Measurements from ENCODE around the gene MPZL1. TPM values are rescaled to one million over a fixed set of nuclear protein-coding genes. Genes with fewer than 3 reads are reported as not detected.

Gene MPZL1
- polyA plus RNA-seq, 3 donors: 23.1 to 63.6 (median 61.8) TPM

GRCh38 chr1:167689567-167689920, 32.2 kb upstream of the MPZL1 start:
- H3K36me3 ChIP-seq (replicated peaks in 1 of 2; ENCODE audit: control insufficient read depth in 1 of 2, insufficient read depth in 2 of 2, low read length in 2 of 2): peaks cover 91 to 99% of the 10 kb centered on the region in 2 donors
- Mint-ChIP-seq H3K36me3 (peaks cover 70 to 80% of the 10 kb centered on the region in 2 donors), H3K4me3 (no peak overlapping the region), H3K27me3 (ENCODE audit: low read depth in 3 of 3) (no peaks in the 10 kb centered on the region), H3K4me1 (peaks cover 31% of the 10 kb centered on the region), H3K9me3 (no peaks in the 10 kb centered on the region), H3K27ac (peak overlapping the region; percentile 1 to 84 (median 55))
- no peak for TF ChIP-seq CTCF (IDR thresholded peaks at IDR 0.05)
- H3K4me1 ChIP-seq (ENCODE audit: control insufficient read depth in 1 of 2, insufficient read depth in 2 of 2, low read length in 2 of 2): peaks cover 14 to 22% of the 10 kb centered on the region in 2 donors
- H3K4me2 ChIP-seq (replicated peaks; ENCODE audit: extremely low read depth, low read length, poor library complexity, severe bottlenecking): no peak overlapping the region
- 90% methylated on average over 2 of the region's 5 CpGs for WGBS (ENCODE audit: insufficient coverage)
- no peaks in the 10 kb centered on the region for H3K9me3 ChIP-seq (replicated peaks in 1 of 2; ENCODE audit: control insufficient read depth in 1 of 2, insufficient read depth in 1 of 2, low read length in 2 of 2)
- H3K4me3 ChIP-seq (replicated peaks in 1 of 3; ENCODE audit: low read depth in 2 of 3, low read length in 3 of 3): no peak overlapping the region
- peak overlapping the region in 1 of 2 donors; percentile 73 for H3K27ac ChIP-seq (ENCODE audit: low read depth in 1 of 2, low read length in 2 of 2)
- no peaks in the 10 kb centered on the region for H3K27me3 ChIP-seq (ENCODE audit: control insufficient read depth in 2 of 2, insufficient read depth in 2 of 2, low read length in 2 of 2)
- no peak overlapping the region for H2AFZ ChIP-seq (ENCODE audit: insufficient read depth, low read depth, low read length, poor library complexity, severe bottlenecking)
- peak in 1 of 3 donors; percentile 71 for DNase-seq
- intact Hi-C loops (cut with micrococcal nuclease): loop anchor here (5.0 to 10.0 kb wide), 4 partner anchors 87 to 285 kb away; partner anchors contain the start of gene CREG1 (in 1 of the 2)
- H3K9ac ChIP-seq (ENCODE audit: insufficient read depth, low read length, poor library complexity, severe bottlenecking): no peak overlapping the region
- peaks cover 100% of the 10 kb centered on the region for H4K20me1 ChIP-seq (ENCODE audit: insufficient read depth, low read length)
- peaks cover 91% of the 10 kb centered on the region for H3K79me2 ChIP-seq (ENCODE audit: insufficient read depth, low read length)

GRCh38 chr1:167690053-167690452, 31.7 kb upstream of the MPZL1 start:
- no peak for DNase-seq
- Histone ChIP-seq H3K79me2 (ENCODE audit: insufficient read depth, low read length) (peaks cover 95% of the 10 kb centered on the region), H3K4me1 (ENCODE audit: control insufficient read depth in 1 of 2, insufficient read depth in 2 of 2, low read length in 2 of 2) (peaks cover 14 to 26% of the 10 kb centered on the region in 2 donors), H3K4me3 (replicated peaks in 1 of 3; ENCODE audit: low read depth in 2 of 3, low read length in 3 of 3) (no peak overlapping the region), H3K9ac (ENCODE audit: insufficient read depth, low read length, poor library complexity, severe bottlenecking) (no peak overlapping the region), H4K20me1 (ENCODE audit: insufficient read depth, low read length) (peaks cover 100% of the 10 kb centered on the region), H3K4me2 (replicated peaks; ENCODE audit: extremely low read depth, low read length, poor library complexity, severe bottlenecking) (no peak overlapping the region), H3K36me3 (replicated peaks in 1 of 2; ENCODE audit: control insufficient read depth in 1 of 2, insufficient read depth in 2 of 2, low read length in 2 of 2) (peaks cover 91 to 99% of the 10 kb centered on the region in 2 donors), H3K27ac (ENCODE audit: low read depth in 1 of 2, low read length in 2 of 2) (peak overlapping the region in 1 of 2 donors; percentile 73), H3K9me3 (replicated peaks in 1 of 2; ENCODE audit: control insufficient read depth in 1 of 2, insufficient read depth in 1 of 2, low read length in 2 of 2) (no peaks in the 10 kb centered on the region), H2AFZ (ENCODE audit: insufficient read depth, low read depth, low read length, poor library complexity, severe bottlenecking) (no peak overlapping the region), H3K27me3 (ENCODE audit: control insufficient read depth in 2 of 2, insufficient read depth in 2 of 2, low read length in 2 of 2) (no peaks in the 10 kb centered on the region)
- Mint-ChIP-seq H3K36me3 (peaks cover 75 to 80% of the 10 kb centered on the region in 2 donors), H3K27ac (peak overlapping the region in 2 of 7 donors; percentile 78 to 84), H3K9me3 (no peaks in the 10 kb centered on the region), H3K4me1 (peaks cover 36% of the 10 kb centered on the region), H3K27me3 (ENCODE audit: low read depth in 3 of 3) (no peaks in the 10 kb centered on the region), H3K4me3 (no peak overlapping the region)
- WGBS (ENCODE audit: insufficient coverage): 100% methylated on average over 1 of the region's 4 CpGs
- TF ChIP-seq CTCF (IDR thresholded peaks at IDR 0.05): no peak
- intact Hi-C loops (cut with micrococcal nuclease): loop anchor here in 1 of 2 donors (10.0 kb wide), 1 partner anchor 625 kb away; no protein-coding TSS in a partner anchor
